ENCODE measurements around the gene CDK18.

- no peak for TF ChIP-seq CTCF (IDR thresholded peaks at IDR 0.05)
- TF ChIP-seq POLR2A (IDR thresholded peaks at IDR 0.05), result no peak
- TF ChIP-seq POLR2AphosphoS5 (IDR thresholded peaks at IDR 0.05), result no peak
- TF ChIP-seq EP300 (IDR thresholded peaks at IDR 0.05), result no peak
These were observed 3.9 kb upstream of the CDK18 start for GRCh38 chr1:205500240-205501233.

Measured in upper lobe of left lung (tissue), 4 donors.